Neuron (in vitro differentiated cells): Measurements from ENCODE around the gene DPH2.

Experiments
- H2AFZ ChIP-seq: one replicate; pipeline ENCODE4 v1.6.1; 2013; ENCODE audit warnings: low read depth, mild to moderate bottlenecking, inconsistent platforms, low read length, moderate library complexity
- H3K27me3 ChIP-seq: one replicate; pipeline ENCODE4 v1.6.1; 2013; ENCODE audit warnings: low read length; ENCODE audit not compliant: insufficient read depth
- H3K36me3 ChIP-seq: one replicate; pipeline ENCODE4 v1.6.1; 2013; ENCODE audit warnings: low read length; ENCODE audit not compliant: insufficient read depth
- H3K4me1 ChIP-seq: one replicate; pipeline ENCODE4 v1.6.1; 2013; ENCODE audit warnings: low read length; ENCODE audit not compliant: insufficient read depth
- H3K4me3 ChIP-seq: 2 replicates; pipeline ENCODE4 v1.5.1; 2013; ENCODE audit warnings: mild to moderate bottlenecking, low read length, moderate library complexity
- H3K9me3 ChIP-seq: one replicate; pipeline ENCODE4 v1.6.1; 2013; ENCODE audit warnings: low read length

The DPH2 gene

DNA sequence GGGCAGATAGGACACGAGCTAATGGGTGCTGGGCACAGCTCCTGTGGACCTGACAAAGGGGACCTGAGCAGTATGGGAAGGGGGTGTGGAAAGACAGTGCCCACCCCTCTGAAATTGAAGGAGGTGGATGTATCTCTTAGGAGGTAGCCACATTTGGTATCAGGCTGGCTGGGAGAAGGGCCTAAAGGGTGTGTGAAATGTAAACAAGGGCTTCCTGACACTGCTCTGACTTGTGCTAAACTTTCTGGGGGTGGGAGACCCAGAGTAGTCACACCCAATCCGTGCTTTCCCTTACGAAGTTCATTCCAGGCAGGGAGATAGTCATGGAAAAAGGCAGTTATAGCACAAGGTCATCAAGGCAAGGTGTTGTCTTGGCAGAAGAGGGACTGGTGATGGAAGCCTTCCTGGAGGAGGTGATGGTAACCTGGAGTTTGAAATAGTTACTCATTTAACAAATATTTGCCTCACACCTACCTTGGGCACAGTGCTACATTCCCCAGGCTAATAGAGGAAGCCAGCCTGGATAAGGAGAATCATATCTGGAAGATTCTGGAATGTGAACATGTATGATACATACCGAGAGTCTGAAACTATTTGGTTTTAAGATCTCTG is 16.3 kb downstream of the DPH2 start:
- no peak overlapping the region for H2AFZ ChIP-seq
- H3K9me3 ChIP-seq = no peaks in the 10 kb centered on the region
- no peak overlapping the region for H3K4me3 ChIP-seq
- H3K4me1 ChIP-seq = peaks cover 3% of the 10 kb centered on the region
- H3K27me3 ChIP-seq = no peaks in the 10 kb centered on the region
- H3K36me3 ChIP-seq = peaks cover 46% of the 10 kb centered on the region

- no peak overlapping the region for H2AFZ ChIP-seq
- no peak overlapping the region for H3K4me3 ChIP-seq
- peaks cover 42% of the 10 kb centered on the region for H3K36me3 ChIP-seq
- H3K27me3 ChIP-seq = no peaks in the 10 kb centered on the region
- peaks cover 8% of the 10 kb centered on the region for H3K4me1 ChIP-seq
- no peaks in the 10 kb centered on the region for H3K9me3 ChIP-seq
Measured at GRCh38 chr1:43986712-43987111, 16.9 kb downstream of the DPH2 start.

- Histone ChIP-seq H2AFZ (no peak overlapping the region), H3K27me3 (no peaks in the 10 kb centered on the region), H3K36me3 (peaks cover 37% of the 10 kb centered on the region), H3K4me1 (peaks cover 12% of the 10 kb centered on the region), H3K9me3 (no peaks in the 10 kb centered on the region), H3K4me3 (no peak overlapping the region)
Measured at GRCh38 chr1:43987159-43987902, 17.5 kb downstream of the DPH2 start.

GRCh38 chr1:43990271-43991199 is 20.7 kb downstream of the DPH2 start:
- H3K4me1 ChIP-seq = peaks cover 12% of the 10 kb centered on the region
- H3K36me3 ChIP-seq = peaks cover 9% of the 10 kb centered on the region
- no peaks in the 10 kb centered on the region for H3K27me3 ChIP-seq
- H3K9me3 ChIP-seq = no peaks in the 10 kb centered on the region
- peak overlapping the region; percentile 80 for H2AFZ ChIP-seq
- H3K4me3 ChIP-seq = peak overlapping the region; percentile 72

- H3K36me3 ChIP-seq = peaks cover 3% of the 10 kb centered on the region
- H3K4me3 ChIP-seq = peak overlapping the region; percentile 72
- H3K27me3 ChIP-seq = no peaks in the 10 kb centered on the region
- peaks cover 17% of the 10 kb centered on the region for H3K4me1 ChIP-seq
- H3K9me3 ChIP-seq = no peaks in the 10 kb centered on the region
- H2AFZ ChIP-seq = peak overlapping the region; percentile 80
Measured at GRCh38 chr1:43991200-43991475, 21.3 kb downstream of the DPH2 start.

GRCh38 chr1:43991476-43992231 is 21.8 kb downstream of the DPH2 start, which contains the start of gene CCDC24:
CCDC24 (plus strand) TSS chr1:43991599; CDS start chr1:43991879, 280 bp downstream.
- Histone ChIP-seq H3K36me3 (no peaks in the 10 kb centered on the region), H3K9me3 (no peaks in the 10 kb centered on the region), H3K4me3 (peak within 1 kb of the TSS; percentile 72), H2AFZ (peak within 1 kb of the TSS; percentile 80), H3K27me3 (no peaks in the 10 kb centered on the region), H3K4me1 (peaks cover 22% of the 10 kb centered on the region)

DNA sequence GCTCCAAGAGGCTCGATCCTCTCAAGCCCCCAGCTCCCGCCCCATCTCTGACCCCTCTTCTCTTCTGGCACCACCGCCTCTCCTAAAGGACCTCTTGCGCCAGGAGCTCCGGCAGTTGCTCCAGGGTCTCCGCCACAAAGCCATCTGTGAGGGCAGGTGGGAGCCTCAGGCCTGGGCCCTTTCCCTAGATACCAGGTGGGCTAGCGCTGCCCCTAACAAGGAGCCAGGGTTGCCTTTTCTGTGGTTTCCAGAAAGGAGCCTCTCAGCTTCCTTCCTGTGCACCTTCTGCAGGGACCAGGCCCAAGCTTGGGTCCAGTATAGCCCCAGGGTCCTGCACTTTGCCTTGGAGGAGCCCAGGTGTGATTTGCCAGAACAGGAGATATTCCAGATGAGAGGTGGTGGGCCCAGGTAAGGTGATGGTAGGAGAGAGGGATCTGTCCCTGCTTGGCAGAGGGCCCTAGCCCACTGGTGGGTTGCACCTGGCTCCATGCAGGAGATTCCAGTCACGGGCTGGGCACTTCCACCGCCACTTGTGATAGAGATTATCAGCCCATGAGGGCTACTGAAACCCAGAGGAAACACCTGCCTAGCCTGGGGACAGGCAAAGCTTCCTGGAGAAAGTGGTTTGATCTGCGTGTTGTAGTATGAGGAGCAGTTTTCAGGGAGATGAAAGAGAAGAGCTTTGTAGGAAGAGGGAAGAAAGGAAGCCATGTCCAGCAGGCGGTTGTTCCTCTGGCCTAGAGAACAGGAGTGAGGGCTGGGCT is 22.6 kb downstream of the DPH2 start:
- H3K4me1 ChIP-seq = peaks cover 30% of the 10 kb centered on the region
- no peaks in the 10 kb centered on the region for H3K9me3 ChIP-seq
- H3K36me3 ChIP-seq = no peaks in the 10 kb centered on the region
- H2AFZ ChIP-seq = peak overlapping the region; percentile 80
- no peaks in the 10 kb centered on the region for H3K27me3 ChIP-seq
- peak overlapping the region; percentile 72 for H3K4me3 ChIP-seq

DNA sequence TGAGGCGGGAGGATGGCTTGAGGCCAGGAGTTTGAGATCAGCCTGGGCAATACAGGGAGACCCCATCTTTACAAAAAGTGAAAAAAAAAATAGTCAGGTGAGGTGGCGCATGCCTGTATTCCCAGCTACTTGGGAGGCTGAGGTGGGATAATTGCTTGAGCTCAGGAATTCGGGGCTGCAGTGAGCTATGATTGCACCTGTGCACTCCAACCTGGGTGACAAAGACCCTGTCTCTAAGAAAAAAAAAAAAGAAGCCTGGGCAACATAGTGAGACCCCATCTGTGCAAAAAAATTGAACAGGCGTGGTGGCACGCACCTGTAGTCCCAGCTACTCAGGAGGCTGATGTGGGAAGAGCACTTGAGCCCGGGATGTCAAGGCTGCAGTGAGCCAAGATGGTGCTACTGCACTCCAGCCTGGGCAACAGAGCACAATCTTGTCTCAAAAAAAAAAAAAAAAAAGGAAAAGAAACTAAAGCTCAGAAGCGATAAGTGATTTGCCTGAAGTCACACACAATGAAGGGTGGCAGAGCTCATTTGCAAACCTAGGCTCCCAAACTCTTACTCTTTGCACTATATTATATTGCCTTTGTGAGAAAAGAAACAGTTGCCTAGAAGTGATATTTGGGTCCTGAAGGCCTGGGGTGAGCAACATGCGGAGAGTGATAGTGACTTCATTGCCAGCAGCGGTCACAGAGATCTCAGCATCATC is 23.6 kb downstream of the DPH2 start:
- H3K4me3 ChIP-seq = no peak overlapping the region
- no peaks in the 10 kb centered on the region for H3K27me3 ChIP-seq
- H3K36me3 ChIP-seq = no peaks in the 10 kb centered on the region
- H2AFZ ChIP-seq = no peak overlapping the region
- H3K9me3 ChIP-seq = no peaks in the 10 kb centered on the region
- H3K4me1 ChIP-seq = peaks cover 36% of the 10 kb centered on the region

DNA sequence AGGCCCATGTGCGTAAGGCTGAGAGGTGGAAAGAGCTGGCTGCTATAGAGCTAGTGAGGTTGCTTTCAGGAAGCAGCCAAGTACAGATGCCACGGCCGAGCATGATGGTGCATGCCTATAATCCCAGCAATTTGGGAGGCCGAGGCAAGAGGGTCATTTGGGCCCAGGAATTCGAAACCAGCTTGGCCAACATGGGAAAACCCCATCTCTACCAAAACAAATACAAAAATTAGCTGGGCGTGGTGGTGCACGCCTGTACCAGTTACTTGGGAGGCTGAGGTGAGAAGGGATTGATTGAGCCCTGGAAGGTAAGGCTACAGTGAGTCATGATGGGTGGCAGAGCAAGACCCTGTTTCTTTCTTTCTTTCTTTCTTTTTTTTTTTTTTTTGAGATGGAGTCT is 24.3 kb downstream of the DPH2 start:
- Histone ChIP-seq H3K9me3 (no peaks in the 10 kb centered on the region), H3K36me3 (no peaks in the 10 kb centered on the region), H3K4me3 (no peak overlapping the region), H2AFZ (no peak overlapping the region), H3K4me1 (peaks cover 36% of the 10 kb centered on the region), H3K27me3 (no peaks in the 10 kb centered on the region)

GRCh38 chr1:43994794-43995790 is 25.3 kb downstream of the DPH2 start:
- Histone ChIP-seq H3K9me3 (no peaks in the 10 kb centered on the region), H3K27me3 (no peaks in the 10 kb centered on the region), H3K4me3 (no peak overlapping the region), H3K36me3 (no peaks in the 10 kb centered on the region), H2AFZ (no peak overlapping the region), H3K4me1 (peaks cover 36% of the 10 kb centered on the region)
